ENCODE results near the gene STMP1.
"Not testable (repeated sequence)": the region's sequence is repeated elsewhere in the genome, so short reads cannot be mapped to it uniquely, and the experiment has no call there.

STMP1 gene

DNA sequence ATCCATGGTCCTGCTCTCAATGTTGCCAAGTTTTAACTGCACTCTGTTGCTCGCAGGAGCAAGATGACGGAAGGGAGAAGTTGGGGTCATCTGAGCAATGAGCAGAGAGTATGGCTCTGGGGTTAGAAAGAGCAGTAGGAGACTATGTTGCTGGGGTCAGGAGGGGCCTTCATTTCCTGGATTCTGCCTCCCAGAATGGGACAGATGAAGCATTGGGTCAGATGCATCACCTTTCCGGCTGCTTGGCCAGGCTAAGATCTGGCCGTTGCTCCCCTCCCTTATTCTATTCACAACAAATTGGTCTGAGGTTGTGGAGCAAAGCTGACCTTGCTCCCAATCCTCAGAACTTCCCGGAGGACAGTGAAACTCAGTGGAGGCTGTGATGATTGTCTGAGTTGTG is 22.4 kb downstream of the STMP1 start:
- no peak for TF ChIP-seq TAF1 (IDR thresholded peaks at IDR 0.05; ENCODE audit: borderline replicate concordance, low read depth, low read length)
- no peak for TF ChIP-seq POLR2A (IDR thresholded peaks at IDR 0.05; ENCODE audit: low read depth, low read length)
- TF ChIP-seq POLR2AphosphoS5 (IDR thresholded peaks at IDR 0.05; ENCODE audit: low read depth, low read length): no peak
- DNase-seq (ENCODE audit: insufficient read length) (no peak), FAIRE-seq (no peak)

GRCh38 chr7:135685306-135686084 is 23.2 kb downstream of the STMP1 start:
- no peak for FAIRE-seq
- DNase-seq (ENCODE audit: insufficient read length): no peak
- no peak for TF ChIP-seq POLR2AphosphoS5 (IDR thresholded peaks at IDR 0.05; ENCODE audit: low read depth, low read length)
- TF ChIP-seq TAF1 (IDR thresholded peaks at IDR 0.05; ENCODE audit: borderline replicate concordance, low read depth, low read length): no peak
- no peak for TF ChIP-seq POLR2A (IDR thresholded peaks at IDR 0.05; ENCODE audit: low read depth, low read length)

DNA sequence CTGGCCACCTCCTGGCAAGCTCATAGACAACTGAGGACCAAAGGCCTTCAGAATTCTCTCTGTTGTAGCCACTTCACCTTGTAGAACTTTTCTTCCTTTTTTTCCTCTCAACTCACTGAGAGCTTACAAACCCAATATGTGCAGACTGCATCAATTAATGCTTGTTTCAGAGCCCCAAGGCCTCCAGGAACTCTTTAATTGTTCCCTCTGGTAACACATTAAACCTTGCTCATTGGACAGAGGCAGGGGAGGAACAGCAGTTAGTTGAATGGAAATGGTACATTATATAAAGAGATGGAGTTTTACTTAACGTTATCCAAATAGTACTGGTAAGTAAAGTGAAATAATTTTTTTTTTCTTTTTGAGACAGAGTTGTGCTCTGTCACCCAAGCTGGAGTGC is 25.2 kb downstream of the STMP1 start:
- FAIRE-seq (no peak), DNase-seq (ENCODE audit: insufficient read length) (no peak)
- TF ChIP-seq POLR2A (IDR thresholded peaks at IDR 0.05; ENCODE audit: low read depth, low read length) (no peak), TAF1 (IDR thresholded peaks at IDR 0.05; ENCODE audit: borderline replicate concordance, low read depth, low read length) (no peak), POLR2AphosphoS5 (IDR thresholded peaks at IDR 0.05; ENCODE audit: low read depth, low read length) (no peak)

DNA sequence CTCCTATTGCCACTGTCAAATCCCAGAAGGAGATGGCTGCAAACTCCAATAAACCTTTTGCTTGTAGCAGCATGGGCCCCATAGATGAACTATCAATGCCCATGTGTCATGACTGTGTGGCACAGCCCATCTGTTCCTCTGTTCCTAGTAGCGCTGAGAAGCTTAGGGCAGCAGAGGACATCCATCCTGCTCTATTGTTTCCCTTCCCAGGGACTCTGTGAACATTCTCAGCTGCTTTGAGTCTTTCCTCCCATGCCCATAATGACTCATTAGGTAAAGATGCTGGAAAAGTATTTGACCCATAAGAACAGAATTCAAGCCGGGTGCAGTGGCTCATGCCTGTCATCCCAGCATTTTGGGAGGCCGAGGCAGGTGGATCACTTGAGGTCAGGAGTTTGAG is 28.3 kb downstream of the STMP1 start:
- FAIRE-seq: no peak
- TF ChIP-seq TAF1 (IDR thresholded peaks at IDR 0.05; ENCODE audit: borderline replicate concordance, low read depth, low read length): no peak
- no peak for TF ChIP-seq POLR2A (IDR thresholded peaks at IDR 0.05; ENCODE audit: low read depth, low read length)
- TF ChIP-seq POLR2AphosphoS5 (IDR thresholded peaks at IDR 0.05; ENCODE audit: low read depth, low read length): no peak

DNA sequence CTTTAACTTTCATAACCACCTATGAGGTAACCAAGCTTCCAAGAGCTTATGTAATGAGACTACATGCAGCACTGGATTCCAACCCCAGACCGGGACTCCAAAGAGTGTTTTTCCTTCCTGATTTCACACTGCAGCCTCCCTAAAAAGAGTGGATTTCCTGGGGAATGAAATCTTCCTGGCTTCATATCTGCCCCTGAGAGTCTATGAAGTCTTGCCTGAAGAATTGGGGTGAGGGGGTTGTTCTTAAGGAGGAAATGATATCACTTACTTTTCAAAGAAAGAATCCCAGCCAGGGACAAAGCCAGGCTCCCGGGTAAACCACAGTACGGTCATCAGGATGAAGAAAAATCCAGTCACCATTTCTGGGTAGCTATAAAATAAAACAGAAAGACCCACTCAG is 29.7 kb downstream of the STMP1 start:
- TF ChIP-seq POLR2AphosphoS5 (IDR thresholded peaks at IDR 0.05; ENCODE audit: low read depth, low read length) (no peak), POLR2A (IDR thresholded peaks at IDR 0.05; ENCODE audit: low read depth, low read length) (no peak), TAF1 (IDR thresholded peaks at IDR 0.05; ENCODE audit: borderline replicate concordance, low read depth, low read length) (no peak)
- FAIRE-seq (no peak), DNase-seq (ENCODE audit: insufficient read length) (no peak)

More for the DNA sequence above, 28.3 kb downstream of the STMP1 start:
- DNase-seq (ENCODE audit: insufficient read length): no peak

DNA sequence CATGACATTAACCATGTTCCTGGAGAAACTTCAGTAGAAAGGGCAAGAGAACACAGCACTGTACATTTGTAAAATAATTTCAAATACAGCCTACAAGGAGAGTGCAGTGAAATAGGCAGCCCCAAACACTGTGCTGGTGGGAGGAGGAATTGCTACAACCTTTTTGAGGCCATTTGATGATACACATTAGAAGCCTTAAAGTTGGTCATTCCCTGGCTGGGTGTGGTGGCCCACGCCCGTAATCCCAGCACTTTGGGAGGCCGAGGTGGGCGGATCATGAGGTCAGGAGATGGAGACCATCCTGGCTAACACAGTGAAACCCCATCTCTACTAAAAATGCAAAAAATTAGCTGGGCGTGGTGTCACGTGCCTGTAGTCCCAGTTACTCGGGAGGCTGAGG is 30.3 kb downstream of the STMP1 start:
- not testable (repeated sequence) for FAIRE-seq

GRCh38 chr7:135693558-135693957 is 31.2 kb downstream of the STMP1 start:
- no peak for FAIRE-seq
- DNase-seq (ENCODE audit: insufficient read length): no peak
- no peak for TF ChIP-seq TAF1 (IDR thresholded peaks at IDR 0.05; ENCODE audit: borderline replicate concordance, low read depth, low read length)
- TF ChIP-seq POLR2AphosphoS5 (IDR thresholded peaks at IDR 0.05; ENCODE audit: low read depth, low read length): no peak
- TF ChIP-seq POLR2A (IDR thresholded peaks at IDR 0.05; ENCODE audit: low read depth, low read length): no peak

More for the DNA sequence above, 30.3 kb downstream of the STMP1 start:
- DNase-seq (ENCODE audit: insufficient read length): not testable (repeated sequence)

DNA sequence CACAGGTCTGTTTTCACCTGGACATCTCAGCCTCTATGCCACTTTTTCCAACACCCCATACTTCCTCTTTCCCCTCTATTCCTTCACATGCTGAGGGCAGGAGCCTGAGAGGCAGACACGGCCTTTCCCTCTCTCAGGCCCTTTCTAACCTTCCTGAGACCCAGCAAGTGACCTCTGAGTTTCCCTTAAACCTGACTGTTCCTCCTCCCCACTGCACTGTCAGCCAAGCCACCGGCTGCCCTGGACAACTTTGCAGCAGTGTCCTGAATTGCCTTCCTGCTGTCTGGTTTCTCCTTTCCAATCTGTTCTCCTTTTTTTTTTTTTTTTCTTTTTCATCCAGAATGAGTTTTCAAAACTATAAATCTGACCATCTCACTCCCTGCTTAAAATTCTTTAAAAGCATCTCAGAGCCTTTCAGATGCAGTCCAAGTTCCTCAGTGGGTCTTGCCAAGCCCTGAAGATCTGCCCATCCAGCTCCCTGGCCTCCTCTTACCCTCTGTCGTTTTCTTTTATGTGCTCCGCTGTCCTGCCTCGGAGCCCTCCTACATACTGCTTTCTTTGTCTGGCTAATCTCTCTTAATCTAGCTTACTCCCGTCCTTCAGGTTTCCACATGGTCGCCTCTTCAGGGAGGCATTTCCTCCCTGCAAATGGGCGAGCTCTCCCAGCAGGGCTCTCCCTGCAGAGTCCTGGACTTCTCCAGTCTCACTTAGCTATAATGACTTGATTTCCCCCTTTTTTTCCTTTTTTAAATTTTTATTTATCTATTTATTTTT is 35.1 kb downstream of the STMP1 start:
- TF ChIP-seq TAF1 (IDR thresholded peaks at IDR 0.05; ENCODE audit: borderline replicate concordance, low read depth, low read length) (no peak), POLR2AphosphoS5 (IDR thresholded peaks at IDR 0.05; ENCODE audit: low read depth, low read length) (no peak), POLR2A (IDR thresholded peaks at IDR 0.05; ENCODE audit: low read depth, low read length) (no peak)
- FAIRE-seq (no peak), DNase-seq (ENCODE audit: insufficient read length) (no peak)

DNA sequence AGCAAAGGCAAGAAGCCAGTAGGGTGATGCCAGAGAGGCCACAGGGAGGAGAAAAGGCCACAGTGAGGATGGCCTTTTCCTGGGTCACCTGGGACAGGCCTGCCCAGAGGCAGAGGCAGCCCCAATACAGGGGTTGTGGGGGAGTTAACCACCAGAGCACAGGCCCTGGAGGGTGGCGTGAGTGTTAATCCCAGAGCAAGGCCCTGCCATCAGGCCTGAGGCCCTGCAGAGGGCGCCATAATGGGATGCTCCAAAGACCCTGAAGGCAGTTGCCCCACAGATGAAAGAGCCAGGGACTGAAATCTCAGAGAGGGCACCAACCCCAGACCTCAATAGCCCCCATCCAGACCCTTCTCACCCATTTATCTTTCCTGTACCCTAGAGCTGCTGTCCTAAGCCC is 41.8 kb downstream of the STMP1 start:
- DNase-seq (ENCODE audit: insufficient read length) (no peak), FAIRE-seq (no peak)

GRCh38 chr7:135704698-135705097 is 42.4 kb downstream of the STMP1 start:
- DNase-seq (ENCODE audit: insufficient read length): no peak
- TF ChIP-seq TAF1 (IDR thresholded peaks at IDR 0.05; ENCODE audit: borderline replicate concordance, low read depth, low read length): no peak
- no peak for TF ChIP-seq POLR2AphosphoS5 (IDR thresholded peaks at IDR 0.05; ENCODE audit: low read depth, low read length)
- TF ChIP-seq POLR2A (IDR thresholded peaks at IDR 0.05; ENCODE audit: low read depth, low read length): no peak
- no peak for FAIRE-seq

More for the DNA sequence above, 41.8 kb downstream of the STMP1 start:
- TF ChIP-seq TAF1 (IDR thresholded peaks at IDR 0.05; ENCODE audit: borderline replicate concordance, low read depth, low read length) (no peak), POLR2AphosphoS5 (IDR thresholded peaks at IDR 0.05; ENCODE audit: low read depth, low read length) (no peak), POLR2A (IDR thresholded peaks at IDR 0.05; ENCODE audit: low read depth, low read length) (no peak)

DNA sequence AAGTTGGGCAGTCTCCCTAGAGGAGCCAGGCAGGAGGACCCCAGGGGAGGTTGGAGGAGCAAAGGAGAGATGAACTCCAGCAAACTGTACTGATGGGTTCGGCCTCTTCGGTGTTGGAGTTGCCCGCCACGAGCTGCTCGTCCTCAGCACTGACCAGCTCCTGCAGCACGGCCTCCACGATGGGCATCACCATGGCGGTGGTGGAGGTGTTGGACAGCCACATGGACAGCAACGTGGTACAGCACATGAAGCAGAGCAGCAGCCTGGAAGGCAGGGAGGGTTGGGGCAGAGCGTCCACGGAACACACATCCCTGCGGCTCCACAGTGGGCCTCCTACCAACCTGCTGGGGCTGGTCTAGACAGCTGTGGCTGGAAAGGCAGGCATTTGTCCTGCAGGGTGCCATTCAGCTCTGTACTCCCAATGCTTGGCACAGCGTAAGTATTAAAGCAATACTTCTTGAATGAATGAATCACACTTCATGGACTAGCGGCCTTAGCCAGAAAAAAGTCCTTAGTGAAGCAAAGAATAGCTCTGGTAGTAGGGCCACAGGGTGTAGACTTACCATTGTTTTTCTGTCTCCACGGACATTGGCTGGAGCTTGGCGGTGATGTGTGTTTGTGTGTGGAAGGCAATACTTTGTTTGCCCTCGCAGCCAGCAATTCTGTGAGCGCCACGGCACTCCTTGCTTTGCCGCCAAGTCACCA is 43.9 kb downstream of the STMP1 start:
- FAIRE-seq (no peak), DNase-seq (ENCODE audit: insufficient read length) (no peak)
- TF ChIP-seq POLR2AphosphoS5 (IDR thresholded peaks at IDR 0.05; ENCODE audit: low read depth, low read length): no peak
- TF ChIP-seq POLR2A (IDR thresholded peaks at IDR 0.05; ENCODE audit: low read depth, low read length): no peak
- TF ChIP-seq TAF1 (IDR thresholded peaks at IDR 0.05; ENCODE audit: borderline replicate concordance, low read depth, low read length): no peak

All from GM12892 (cell line).